HFFc6 (cell line): ENCODE measurements around the gene OR5H14. TPM values are rescaled to one million over a fixed set of nuclear protein-coding genes. Genes with fewer than 3 reads are reported as not detected.
"Not testable (repeated sequence)": the region's sequence is repeated elsewhere in the genome, so short reads cannot be mapped to it uniquely, and the experiment has no call there.

ENCODE experiments used
- DNase-seq: peaks from one replicate; pipeline ENCODE4 v3.0.0-alpha.2; 2018
- H3K27ac Mint-ChIP-seq: 2 replicates; pipeline ENCODE4 v1.8.0; 2020; ENCODE audit warnings: mild to moderate bottlenecking, mixed read lengths
- H3K27me3 Mint-ChIP-seq: 2 replicates; pipeline ENCODE4 v1.8.0; 2021; ENCODE audit warnings: mild to moderate bottlenecking, moderate library complexity, mixed read lengths; ENCODE audit not compliant: insufficient read depth
- H3K36me3 Mint-ChIP-seq: 2 replicates; pipeline ENCODE4 v1.8.0; 2021; ENCODE audit warnings: low read depth, mixed read lengths
- H3K4me1 Mint-ChIP-seq: 2 replicates; pipeline ENCODE4 v1.8.0; 2020; ENCODE audit warnings: low read depth, mixed read lengths
- H3K4me3 Mint-ChIP-seq: 2 replicates; pipeline ENCODE4 v1.8.0; 2020; ENCODE audit warnings: mild to moderate bottlenecking, moderate library complexity, mixed read lengths
- H3K9me3 Mint-ChIP-seq: 2 replicates; pipeline ENCODE4 v1.8.0; 2020; ENCODE audit warnings: mild to moderate bottlenecking, mixed read lengths
- total RNA-seq, 6 experiments: library from RNA; stranded (reverse); fragmentation: NEBNext Ultra II Directional; extraction: Animal tissue kit (Norgen Biotek cat#: 25700); gene quantifications; 2 replicates in 1 of 6; 3 replicates in 5 of 6; pipeline ENCODE4 v1.2.3, GENCODE V29; 2021
- TF ChIP-seq, protein P1 (sequence below): fragments of 200-600 bp; sonication (generic); IDR thresholded peaks from 2 replicates; pipeline ENCODE4 v1.5.0; 2021; ENCODE audit warnings: antibody characterized with exemption, mild to moderate bottlenecking

OR5H14 gene
- total RNA-seq, 6 experiments from 2014 or later: not detected

DNA sequence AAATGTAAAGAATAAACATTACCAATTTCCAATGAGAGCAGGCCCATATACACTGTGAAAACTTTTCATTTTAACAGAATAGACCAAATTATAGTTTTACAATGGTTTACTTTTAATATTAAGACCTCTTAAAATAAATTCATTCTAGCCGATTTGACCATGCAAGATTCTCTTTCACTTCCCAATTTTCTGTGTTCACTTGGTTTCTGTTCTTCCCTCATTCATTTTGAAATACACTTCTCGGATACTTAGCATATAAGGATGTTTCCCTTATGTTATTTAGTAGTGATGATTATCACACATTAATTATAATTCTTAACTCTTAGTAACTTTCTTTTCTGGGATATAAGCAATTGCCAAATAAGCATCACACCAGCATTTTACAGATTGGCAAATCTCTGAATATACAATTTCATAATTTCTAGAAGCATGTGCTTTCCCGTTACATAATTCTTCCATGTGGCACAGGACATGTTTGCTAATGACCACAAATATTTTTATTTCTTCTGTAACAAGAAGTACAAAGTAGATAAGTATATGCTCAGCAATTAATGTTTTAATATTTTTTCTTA is 33.1 kb downstream of the OR5H14 start:
- Mint-ChIP-seq H3K4me1 (no peaks in the 10 kb centered on the region), H3K4me3 (no peak overlapping the region), H3K9me3 (peaks cover 17% of the 10 kb centered on the region), H3K27me3 (no peaks in the 10 kb centered on the region; the same call in 1 of the 2 replicates), H3K27ac (no peak overlapping the region), H3K36me3 (no peaks in the 10 kb centered on the region)
- TF ChIP-seq, protein P1, sequence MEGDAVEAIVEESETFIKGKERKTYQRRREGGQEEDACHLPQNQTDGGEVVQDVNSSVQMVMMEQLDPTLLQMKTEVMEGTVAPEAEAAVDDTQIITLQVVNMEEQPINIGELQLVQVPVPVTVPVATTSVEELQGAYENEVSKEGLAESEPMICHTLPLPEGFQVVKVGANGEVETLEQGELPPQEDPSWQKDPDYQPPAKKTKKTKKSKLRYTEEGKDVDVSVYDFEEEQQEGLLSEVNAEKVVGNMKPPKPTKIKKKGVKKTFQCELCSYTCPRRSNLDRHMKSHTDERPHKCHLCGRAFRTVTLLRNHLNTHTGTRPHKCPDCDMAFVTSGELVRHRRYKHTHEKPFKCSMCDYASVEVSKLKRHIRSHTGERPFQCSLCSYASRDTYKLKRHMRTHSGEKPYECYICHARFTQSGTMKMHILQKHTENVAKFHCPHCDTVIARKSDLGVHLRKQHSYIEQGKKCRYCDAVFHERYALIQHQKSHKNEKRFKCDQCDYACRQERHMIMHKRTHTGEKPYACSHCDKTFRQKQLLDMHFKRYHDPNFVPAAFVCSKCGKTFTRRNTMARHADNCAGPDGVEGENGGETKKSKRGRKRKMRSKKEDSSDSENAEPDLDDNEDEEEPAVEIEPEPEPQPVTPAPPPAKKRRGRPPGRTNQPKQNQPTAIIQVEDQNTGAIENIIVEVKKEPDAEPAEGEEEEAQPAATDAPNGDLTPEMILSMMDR: no peak
- DNase-seq: no peak

- peaks cover 16% of the 10 kb centered on the region for H3K9me3 Mint-ChIP-seq
- no peak overlapping the region for H3K27ac Mint-ChIP-seq
- H3K36me3 Mint-ChIP-seq: no peaks in the 10 kb centered on the region
- DNase-seq: no peak
- no peaks in the 10 kb centered on the region for H3K27me3 Mint-ChIP-seq
- no peak overlapping the region for H3K4me3 Mint-ChIP-seq
- TF ChIP-seq, protein P1: no peak
- no peaks in the 10 kb centered on the region for H3K4me1 Mint-ChIP-seq
These were observed 34.9 kb downstream of the OR5H14 start for GRCh38 chr3:98182196-98182595.

GRCh38 chr3:98185180-98185579 is 37.9 kb downstream of the OR5H14 start:
- no peaks in the 10 kb centered on the region for H3K36me3 Mint-ChIP-seq
- no peaks in the 10 kb centered on the region for H3K27me3 Mint-ChIP-seq
- H3K4me1 Mint-ChIP-seq: no peaks in the 10 kb centered on the region
- peaks cover 14% of the 10 kb centered on the region for H3K9me3 Mint-ChIP-seq
- no peak overlapping the region for H3K27ac Mint-ChIP-seq
- no peak for DNase-seq
- H3K4me3 Mint-ChIP-seq: no peak overlapping the region
- TF ChIP-seq, protein P1: no peak

DNA sequence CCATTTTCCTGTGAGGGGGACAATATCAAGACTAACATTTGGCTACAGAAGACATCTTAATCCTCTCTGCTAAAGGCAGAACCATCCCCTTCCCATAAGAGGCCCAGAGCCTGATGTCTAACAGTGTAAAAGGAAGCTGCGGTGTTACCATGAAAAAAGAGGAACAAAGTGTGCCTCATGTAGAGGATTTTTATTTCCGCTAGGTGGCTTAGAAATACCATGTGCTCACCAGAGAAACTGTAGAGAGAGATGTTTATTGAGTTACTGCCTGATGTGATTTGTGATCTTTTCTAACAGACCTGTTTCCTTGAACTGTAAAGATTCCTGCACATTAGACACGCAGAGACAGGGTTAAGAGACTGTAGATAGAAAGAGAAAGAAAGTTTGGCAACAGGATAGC is 41.3 kb downstream of the OR5H14 start:
- Mint-ChIP-seq H3K27me3 (no peaks in the 10 kb centered on the region), H3K9me3 (peaks cover 9% of the 10 kb centered on the region), H3K27ac (no peak overlapping the region), H3K4me3 (no peak overlapping the region), H3K4me1 (no peaks in the 10 kb centered on the region), H3K36me3 (no peaks in the 10 kb centered on the region)
- TF ChIP-seq, protein P1: peak; percentile 15; the same call in 1 of the 2 replicates
- DNase-seq: no peak

GRCh38 chr3:98190911-98191310 is 43.6 kb downstream of the OR5H14 start:
- not testable (repeated sequence) for H3K27ac Mint-ChIP-seq, H3K4me3 Mint-ChIP-seq, H3K36me3 Mint-ChIP-seq, H3K9me3 Mint-ChIP-seq, DNase-seq, H3K27me3 Mint-ChIP-seq, H3K4me1 Mint-ChIP-seq

DNA sequence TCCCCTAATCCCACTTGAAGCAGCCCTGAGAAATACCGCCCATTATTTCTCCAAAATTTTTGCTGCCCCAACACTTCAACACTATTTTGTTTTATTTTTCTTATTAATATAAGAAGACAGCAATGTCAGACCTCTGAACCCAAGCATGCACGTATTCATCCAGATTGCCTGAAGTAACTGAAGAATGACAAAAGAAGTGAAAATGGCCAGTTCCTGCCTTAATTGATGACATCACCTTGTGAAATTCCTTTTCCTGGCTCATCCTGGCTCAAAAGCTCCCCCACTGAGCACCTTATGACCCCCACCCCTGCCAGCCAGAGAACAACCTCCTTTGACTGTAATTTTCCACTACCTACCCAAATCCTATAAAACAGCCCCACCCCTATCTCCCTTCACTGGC is 49.0 kb downstream of the OR5H14 start:
- not testable (repeated sequence) for H3K4me1 Mint-ChIP-seq, H3K36me3 Mint-ChIP-seq

GRCh38 chr3:98199020-98199419 is 51.7 kb downstream of the OR5H14 start:
- Mint-ChIP-seq H3K36me3 (no peaks in the 10 kb centered on the region), H3K27me3 (no peaks in the 10 kb centered on the region), H3K27ac (no peak overlapping the region), H3K9me3 (peaks cover 8% of the 10 kb centered on the region; the same call in 1 of the 2 replicates), H3K4me3 (no peak overlapping the region), H3K4me1 (no peaks in the 10 kb centered on the region)
- DNase-seq: no peak
- TF ChIP-seq, protein P1: no peak

More for the DNA sequence above, 49.0 kb downstream of the OR5H14 start:
- H3K9me3 Mint-ChIP-seq, H3K27ac Mint-ChIP-seq, H3K27me3 Mint-ChIP-seq, DNase-seq, H3K4me3 Mint-ChIP-seq: not testable (repeated sequence)
